Urothelium cell line (cell line): Measurements from ENCODE around the gene MRPL53.
"Not testable (repeated sequence)": the region's sequence is repeated elsewhere in the genome, so short reads cannot be mapped to it uniquely, and the experiment has no call there.

Experiments
- DNase-seq: peaks from one replicate; pipeline ENCODE4 v3.0.0; 2011; ENCODE audit warnings: low spot score, mixed read lengths
- FAIRE-seq: peaks from 2 replicates; lab custom pipeline; 2011; peaks lifted over from hg19 to GRCh38; lab: Jason Lieb, UNC

MRPL53 gene

DNA sequence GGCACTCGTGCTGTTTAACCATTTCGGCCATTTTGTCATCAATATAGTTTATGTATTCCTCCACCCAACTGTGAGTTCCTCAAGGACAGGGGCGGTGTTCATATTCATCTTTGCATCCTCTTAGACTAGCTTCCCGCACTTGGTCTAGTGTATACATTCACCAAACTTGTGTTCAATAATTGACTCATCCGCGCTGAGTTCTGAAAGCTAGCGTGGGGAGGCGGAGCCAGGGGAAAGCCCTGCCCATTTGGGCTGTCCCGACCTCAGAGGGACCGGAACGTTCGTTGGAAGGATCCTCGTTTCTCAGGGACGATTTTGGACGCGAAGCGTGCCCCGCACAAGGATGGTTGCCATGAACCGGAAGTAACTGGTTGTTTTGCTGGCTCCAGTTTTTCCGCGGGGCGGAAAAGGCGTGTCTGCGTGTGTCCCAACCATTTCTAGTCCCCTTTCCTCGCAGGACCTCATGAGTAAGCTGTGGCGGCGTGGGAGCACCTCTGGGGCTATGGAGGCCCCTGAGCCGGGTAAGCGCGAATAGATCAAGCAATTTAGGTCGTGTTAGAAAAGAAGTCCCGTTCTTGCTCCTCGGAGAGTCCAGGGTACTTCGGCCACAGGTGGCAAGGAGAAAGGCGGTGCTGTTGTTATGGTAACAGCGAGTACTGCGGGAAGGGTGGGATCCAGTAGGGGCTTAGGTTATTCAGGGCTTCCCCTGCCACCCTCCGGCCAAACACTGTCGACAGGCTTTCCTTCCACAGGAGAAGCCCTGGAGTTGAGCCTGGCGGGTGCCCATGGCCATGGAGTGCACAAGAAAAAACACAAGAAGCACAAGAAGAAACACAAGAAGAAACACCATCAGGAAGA lies 17.6 kb downstream of the MRPL53 start, which contains the start of gene INO80B:
Gene INO80B, plus strand, starts transcription at position 434 of the 858 bp plus-strand sequence. Its CDS starts 30 bp downstream, at position 464.
- peak; percentile 94 for DNase-seq
- peak; percentile 70 for FAIRE-seq

DNA sequence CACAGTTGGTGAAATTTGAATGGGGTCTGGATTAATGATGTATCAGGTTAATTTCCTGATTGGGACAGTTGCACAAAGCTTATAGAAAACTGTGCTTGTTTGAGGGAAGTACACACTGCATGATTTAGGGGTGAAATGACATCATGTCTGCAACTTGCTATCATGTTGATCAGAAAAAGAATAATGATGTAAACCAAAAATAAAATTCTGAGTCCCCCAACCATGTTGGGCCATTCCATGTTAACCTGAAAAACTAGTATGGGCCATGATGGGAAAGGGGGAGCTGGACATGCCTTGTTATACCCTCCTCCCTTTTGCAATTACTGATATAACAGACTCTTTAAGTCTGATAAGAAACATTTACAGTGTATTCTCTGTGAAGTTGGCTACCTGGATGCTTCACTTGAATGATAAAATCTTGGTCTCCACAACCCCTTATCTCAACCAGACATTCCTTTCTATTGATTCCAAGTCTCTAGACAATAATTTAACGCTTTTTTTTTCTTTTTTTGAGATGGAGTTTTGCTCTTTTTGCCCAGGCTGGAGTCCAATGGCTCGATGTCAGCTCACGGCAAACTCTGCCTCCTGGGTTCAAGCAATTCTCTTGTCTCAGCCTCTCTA lies 21.8 kb downstream of the MRPL53 start:
- FAIRE-seq, result no peak

DNA sequence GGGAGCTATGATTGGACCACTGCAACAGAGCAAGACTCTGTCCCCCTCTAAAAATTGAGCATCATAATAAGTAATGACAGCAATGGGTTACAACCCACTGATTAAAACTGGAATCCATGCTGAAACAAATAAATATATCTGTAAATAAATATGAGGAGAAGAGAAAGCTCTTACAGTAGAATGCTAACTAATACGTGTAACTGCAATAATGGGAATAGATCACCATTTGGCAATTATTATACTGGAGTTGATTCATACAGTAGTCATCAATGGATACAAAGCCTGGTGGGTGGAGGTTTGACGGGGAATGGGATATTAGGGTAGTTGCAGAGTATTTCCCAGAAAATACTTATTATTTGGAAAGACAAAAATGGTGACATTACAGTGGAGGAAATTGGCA lies 23.7 kb downstream of the MRPL53 start:
- FAIRE-seq (no peak), DNase-seq (no peak)

More for the DNA sequence above, 21.8 kb downstream of the MRPL53 start:
- DNase-seq, result no peak

DNA sequence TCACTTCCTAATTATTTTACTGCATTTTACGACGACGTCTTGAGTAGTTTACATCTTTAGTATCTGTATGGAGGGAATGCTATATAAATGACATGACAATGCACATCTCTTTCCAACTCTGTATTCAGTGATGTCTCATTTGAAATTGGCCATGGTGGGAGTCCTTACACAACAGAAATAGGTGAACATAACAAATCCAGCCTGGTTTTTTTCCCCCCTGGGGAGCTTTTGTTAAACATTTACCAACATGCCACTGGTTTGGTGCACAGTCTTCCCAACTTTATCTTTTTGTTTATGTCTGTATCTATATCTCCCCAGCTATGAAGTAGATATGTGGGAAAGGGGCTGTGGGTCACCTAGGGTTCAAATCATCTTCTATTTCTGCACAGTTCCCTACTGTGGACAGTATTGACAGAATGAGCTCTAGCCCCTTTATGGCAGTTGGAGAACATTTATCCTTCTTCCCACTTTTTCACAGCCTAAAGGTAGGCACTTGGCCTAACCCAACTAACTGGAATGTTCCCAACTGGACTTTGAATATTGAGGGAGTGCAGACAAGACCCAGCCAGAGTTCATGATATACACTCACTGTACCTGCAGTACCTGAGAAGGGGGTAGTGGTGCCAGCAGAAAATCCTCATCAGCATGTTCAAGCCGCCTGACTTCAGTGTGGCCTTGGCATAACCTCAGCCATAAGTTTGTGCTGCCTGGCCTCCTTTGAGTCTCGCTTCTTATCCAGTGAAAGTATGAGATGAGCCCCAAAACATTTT lies 25.1 kb downstream of the MRPL53 start:
- FAIRE-seq (no peak), DNase-seq (no peak)

DNA sequence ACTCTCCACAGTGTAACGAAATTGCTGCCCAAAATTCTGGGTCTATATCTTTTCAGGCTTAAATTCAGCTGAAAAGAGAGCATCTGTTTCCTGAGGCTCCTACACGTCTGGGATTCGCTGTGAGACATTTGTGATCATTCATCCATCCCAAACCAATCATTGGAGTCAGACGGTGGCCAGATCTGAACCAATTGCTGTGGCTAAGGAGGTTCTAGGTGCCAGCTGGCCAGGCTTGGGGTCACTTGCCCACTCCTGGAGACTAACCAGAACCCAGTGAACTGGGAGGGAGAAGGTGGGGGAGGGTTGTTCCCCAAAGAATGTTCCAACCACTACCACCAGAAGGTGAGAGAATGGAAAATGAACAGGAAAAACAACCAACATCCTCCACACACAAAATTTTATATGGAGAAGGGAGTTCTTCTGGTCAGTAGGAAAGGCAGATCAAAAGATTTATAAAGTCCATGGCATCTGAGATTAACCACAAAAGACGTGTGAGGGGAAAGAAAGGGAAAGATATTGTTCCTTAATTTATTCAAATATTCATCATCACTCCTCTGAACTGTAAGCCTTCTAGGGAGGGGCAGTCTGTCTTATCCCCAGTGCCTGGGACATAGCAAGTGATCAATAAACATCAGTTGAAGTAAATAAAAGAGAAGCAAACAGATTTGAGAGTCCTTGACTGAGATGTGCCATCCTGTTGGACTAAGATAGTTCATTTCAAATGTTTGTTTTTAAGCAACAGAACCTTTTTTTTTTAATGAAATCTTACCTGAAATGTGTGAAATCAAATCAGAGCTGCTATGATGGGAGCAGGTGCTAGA lies 27.8 kb downstream of the MRPL53 start:
- DNase-seq (no peak), FAIRE-seq (no peak)

DNA sequence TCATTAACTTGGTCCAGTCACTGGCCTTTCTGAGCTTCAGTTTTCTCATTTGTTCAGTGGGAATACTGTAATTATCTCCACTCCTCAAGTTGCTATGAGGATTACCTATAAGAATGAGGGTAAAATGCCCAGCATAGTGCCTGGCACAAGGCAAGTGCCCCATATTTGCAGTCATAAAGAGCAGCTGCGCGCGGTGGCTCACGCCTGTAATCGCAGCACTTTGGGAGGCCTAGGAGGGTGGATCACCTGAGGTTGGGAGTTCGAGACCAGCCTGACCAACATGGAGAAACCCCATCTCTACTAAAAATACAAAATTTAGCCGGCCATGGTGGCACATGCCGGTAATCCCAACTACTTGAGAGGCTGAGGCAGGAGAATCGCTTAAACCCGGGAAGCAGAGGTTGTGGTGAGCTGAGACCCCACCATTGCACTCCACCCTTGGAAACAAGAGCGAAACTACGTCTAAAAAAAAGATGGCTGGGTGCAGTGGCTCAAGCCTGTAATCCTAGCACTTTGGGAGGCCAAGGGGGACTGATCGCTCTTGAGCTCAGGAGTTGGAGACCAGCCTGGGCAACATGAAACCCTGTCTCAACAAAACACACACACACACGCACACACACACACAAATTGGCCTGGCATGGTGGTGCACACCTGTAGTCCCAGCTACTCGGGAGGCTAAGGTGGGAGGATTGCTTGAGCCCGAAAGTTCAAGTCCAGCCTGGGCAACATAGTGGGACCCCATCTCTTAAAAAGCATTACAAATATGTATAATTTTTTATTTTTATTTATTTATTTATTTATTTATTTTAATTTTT lies 29.8 kb downstream of the MRPL53 start:
- not testable (repeated sequence) for FAIRE-seq, DNase-seq

DNA sequence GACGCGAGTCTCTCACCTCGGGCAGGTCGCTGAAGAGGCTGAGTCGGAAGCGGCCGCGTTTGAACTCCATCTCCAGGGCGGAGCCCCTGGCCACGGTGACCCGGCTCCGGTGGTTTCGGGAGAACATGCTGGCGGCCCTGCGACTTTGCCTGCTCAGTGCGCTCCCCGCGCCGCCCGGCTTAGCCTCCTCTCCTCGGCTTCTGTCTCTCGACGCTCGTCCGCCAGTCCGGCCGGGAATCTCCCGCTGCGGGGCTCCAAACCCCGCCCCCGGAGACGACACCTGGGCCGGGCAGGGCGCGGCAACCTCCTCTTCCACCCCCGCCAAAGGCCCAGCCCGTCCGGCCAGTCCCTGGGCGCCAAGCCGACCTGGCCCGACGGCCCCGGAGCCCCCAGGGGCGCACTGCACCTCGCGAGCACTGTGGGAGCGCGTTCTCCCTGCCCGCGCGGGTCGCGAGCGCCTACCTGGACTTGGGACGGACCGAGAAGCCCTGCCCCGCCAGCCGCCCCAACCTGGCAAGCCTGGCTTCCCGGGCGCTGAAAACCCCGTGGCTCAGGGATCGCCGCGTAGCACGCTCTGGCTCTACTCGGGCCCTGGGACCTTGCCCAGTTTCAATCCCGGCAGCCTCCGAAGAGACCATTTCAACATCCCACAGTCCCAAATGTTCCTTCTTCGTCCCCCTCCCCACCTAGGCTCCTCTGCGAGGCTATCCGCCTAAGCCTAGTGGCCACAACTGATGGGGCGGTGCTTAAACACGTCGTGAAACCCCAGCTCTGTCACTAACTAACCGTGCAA lies 30.6 kb downstream of the MRPL53 start, which contains the start of gene RTKN:
Gene RTKN, minus strand, starts transcription at position 248 of the 793 bp plus-strand sequence. Its CDS starts 121 bp downstream, at position 127.
- no peak for DNase-seq

DNA sequence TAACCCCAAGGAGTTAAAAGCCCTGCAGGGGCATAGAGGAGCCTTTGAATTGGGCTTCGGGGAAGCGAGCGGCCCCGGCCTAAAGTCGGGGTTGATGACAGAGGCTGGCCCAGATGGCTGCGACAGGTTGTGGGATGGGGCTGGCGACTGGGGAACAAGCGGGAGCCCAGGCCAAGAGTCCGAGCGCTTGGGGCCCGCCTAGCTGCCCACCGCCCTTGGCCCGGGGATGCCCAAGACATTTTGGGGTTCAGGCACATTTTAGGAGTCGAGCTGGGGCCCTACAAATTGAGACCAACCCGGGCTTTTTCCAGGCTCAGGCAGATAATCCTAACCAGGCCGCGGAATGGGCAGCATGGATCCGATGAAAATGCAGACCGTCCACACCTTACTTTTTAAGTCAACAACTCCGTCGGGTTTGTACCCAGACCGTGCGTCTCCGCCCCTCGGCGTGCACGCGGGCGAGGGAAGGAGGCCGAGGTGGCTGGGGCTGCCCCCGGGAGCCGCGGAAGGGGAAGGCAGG lies 31.2 kb downstream of the MRPL53 start:
- no peak for FAIRE-seq
- no peak for DNase-seq

More for the DNA sequence above, 30.6 kb downstream of the MRPL53 start, which contains the start of gene RTKN:
- FAIRE-seq, result no peak

DNA sequence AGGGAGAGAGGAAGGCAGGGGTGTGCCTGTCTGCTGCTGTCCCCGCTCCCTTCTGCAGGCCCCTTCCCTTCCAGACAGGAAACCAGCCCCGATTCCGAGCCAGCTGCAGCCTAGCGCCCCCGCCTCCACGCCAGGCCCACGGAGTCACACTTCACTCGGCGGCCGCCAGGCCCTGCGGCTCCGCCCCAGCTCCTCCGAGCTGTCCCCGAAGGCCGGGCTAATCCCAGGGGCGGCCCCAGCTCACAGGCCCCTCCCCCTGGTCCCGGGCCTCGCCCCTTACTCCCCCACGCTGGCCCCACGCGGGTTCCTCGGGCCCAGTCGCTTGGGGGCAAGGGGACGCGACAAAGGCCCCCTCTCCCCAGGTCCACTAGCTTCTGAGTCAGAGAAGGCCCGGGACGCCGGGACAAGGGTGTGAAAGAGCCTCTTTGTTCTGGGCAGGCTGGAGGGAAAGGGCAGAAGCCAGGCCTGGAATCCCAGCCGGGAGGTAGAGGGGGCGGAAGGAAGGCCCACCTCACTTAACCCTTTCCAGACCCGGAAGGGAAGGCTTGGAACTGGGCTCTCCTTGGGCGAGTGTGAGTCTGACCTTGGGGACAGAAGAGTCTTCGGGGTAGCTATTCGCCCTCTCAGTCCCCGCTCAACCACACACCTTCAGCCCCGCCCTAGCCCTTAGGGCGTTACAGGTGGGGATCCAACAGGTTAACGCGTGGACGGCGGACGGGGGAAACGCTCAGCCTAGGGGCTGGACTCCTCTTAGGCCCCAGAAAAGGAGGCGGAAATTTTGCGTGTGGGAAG lies 31.9 kb downstream of the MRPL53 start:
- DNase-seq, result peak; percentile 100
- FAIRE-seq, result peak; percentile 74

DNA sequence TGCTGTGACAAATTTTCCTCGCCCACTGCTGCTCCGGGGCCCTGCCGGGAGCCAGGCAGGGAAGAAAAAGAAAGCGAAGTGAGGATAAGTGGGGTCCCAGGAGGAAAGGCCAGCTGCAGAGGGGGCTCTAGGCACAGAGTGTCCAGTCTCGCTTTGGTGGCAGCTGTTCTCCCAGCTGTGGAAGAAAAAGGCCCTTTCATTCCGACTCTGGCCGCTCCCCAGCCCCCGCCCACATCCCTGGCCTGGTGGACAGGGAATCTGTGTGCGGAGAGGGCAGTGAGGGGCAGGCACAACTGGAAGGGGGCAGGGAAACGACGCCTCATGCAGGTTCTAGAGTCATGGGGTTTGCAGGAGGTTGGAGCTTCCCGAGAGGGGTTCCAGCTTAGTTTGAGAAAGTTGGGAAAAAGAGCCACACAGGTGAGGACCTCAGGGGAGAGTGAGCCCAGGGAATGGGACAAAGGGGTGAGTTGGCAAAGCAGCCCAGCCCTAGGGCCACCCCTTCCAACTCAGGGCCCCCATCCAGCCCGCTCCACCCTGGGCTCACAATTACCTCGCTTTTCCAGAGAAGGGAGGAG lies 32.6 kb downstream of the MRPL53 start:
- no peak for FAIRE-seq
- peak; percentile 67 for DNase-seq

DNA sequence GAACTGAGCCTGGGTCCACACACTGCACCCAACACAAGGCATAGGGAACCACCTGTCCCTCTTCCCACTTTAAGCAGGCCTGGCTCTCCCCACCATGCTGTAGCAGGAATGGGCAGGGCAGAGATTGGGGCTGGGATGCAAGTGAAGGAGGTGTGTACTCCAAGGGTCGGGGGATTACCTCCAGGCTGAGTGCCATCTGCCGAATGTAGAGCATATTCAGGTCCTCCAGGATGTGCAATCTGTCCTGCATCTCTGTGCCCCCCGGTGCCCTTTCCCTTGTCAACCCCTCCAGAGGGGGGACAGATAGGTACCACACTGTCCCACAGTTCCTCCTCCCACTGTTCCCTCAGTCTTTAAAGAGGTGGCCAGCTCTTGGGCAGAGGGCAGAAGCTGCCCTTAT lies 33.1 kb downstream of the MRPL53 start:
- FAIRE-seq (no peak), DNase-seq (no peak)

DNA sequence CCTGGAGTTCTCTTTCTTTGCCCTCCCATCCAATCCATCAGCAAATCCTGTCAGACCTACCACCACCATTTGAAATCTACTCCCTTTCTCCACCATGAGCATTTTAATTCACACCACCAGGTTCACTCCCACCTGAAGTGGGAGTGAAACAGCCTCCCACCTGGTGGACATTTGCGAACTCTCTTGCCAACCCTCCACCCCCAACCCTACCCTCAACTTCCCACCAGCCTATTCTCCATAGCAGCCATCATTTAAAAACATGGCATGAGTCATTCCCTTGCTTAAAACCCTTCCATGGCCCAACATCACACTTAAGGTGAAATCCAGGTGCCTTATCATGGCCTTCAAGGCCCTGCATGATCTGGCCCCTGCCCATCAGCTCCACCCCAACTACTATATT lies 34.2 kb downstream of the MRPL53 start:
- no peak for FAIRE-seq
- DNase-seq, result no peak

DNA sequence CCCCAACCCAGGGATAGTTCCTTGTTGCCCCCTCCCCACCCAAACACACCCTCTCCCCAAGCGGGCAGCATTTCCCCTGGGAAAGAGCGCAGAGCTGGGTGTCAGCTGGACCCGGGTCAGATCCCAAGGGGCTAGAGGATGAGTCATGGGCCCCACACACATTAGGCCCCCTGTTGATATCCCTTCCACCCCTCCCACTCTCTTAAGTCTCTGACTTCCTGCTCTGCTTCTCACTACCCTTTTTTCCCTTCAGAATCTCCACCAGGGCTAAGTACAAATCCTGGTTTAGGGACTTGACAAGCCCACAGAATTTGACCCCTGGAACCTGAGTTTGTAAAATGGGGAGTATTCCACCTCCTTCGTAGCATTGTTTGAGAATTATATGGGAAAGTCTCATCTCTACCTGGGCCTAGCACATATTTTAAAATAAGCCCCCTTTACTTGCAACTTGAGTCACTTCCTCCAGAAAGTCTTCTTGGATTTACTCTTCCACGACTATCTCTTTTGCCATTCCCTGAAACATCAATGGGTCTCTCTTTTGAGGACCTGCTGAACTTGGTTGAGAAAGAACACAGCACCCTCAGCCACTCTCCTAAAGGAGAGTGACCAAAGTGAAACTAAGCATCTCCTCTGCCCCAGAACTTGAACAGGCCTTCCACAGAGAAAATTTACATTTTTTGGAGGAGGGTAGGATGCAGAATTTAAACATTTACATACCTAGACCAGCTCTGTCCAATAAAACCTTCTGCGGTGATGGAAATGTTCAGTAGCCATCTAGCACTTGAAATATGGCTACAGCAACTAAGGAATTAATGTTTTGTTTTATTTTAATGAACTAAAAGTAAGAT lies 35.4 kb downstream of the MRPL53 start:
- FAIRE-seq (no peak), DNase-seq (no peak)

DNA sequence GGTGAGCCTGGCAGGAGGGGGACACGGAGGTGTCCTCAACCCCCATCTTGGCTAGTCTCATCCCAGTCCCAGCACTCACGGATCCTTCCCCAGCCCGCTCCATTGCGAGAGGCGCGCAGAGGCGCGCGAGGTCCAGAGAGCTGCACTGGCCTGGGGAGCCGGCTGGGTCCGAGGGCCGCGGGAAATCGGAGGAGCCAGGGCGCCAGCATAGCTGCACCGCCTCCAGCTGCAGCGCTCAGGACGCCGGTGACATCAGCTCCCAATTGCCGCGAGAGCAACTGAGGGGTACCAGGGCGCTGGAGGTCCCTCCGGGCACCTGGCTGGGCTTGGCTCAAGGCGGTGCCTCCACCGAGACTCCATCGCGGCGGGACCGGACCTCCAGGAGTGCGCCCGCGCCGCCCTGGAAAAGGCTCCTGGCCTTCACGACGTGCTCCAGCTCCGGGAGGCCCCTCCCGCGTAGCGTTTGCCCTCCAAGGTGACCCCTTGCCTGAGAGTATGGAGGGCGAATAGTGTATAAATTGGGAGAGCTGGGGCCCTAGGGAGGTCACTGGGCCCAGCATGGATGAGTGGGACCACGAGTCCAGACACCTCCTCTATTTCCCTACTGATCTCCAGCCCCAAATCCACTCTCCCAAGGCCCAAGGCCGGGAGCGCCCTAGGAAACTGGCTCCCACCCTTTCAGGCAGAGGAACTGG lies 36.2 kb downstream of the MRPL53 start:
- FAIRE-seq, result no peak
- DNase-seq, result no peak

DNA sequence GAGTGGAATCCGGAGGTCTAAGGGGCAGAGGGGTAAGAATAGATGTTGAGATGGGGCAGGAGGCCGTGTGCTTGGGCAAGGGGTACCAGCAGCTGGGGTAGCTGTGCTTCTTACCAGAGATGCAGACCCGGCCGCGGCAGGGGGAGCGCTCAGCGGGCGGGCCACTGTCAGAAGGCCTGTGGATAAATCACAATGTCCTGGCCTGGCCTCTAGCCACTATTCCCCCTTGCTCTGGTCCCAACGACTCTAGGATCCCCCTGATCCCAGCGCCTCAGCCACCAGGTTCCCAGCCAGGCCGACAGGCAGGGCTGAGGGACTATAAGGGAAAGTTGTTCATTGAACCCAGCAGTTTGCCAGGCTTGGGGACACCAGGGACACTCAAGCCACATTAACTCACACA lies 42.0 kb downstream of the MRPL53 start:
- DNase-seq, result no peak
- no peak for FAIRE-seq
